ENCODE results near the gene GPR4.
A peak's percentile ranks its signal among the peaks of the same experiment; 100 is the strongest.

GPR4 gene

DNA sequence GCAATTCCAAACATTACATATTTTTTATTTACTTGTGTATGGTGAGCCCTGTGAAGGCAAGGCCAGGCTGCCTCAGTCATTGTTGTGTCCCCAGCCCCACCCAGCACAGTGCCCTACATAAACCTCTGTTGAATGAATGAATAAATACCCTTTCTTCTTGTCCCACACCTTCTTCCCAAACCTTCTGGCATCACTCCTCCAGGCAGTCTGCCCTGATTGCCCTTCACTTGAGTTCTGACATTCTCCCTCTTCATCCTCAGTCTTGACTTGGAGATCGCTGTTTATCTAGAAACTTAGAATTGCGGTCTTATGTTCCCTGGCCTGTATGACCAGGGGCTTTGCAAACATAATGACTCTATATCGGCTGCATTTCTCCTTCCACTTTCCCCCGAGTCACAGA is 12.2 kb downstream of the GPR4 start:
- no peak for DNase-seq (ENCODE audit: low read depth)

DNA sequence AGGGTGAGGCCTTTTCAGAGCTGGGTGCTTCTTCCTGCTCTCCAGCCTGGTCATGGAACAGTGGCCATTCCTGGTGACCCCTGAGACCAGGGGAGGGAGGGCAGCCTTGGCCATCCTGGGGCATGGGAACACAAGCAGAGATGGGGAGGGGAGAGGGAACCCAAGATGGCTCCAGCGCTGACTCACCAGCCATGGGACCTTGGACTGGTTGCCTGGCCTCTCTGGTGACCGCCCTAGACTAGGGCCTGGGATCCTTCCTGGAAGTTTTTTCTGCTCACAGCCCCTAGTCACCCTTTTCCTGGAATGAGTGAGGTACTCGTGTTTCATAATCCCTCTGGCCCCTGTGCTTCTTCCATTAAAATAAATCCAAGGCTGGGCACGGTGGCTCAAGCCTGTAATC is 14.1 kb downstream of the GPR4 start:
- no peak for DNase-seq (ENCODE audit: low read depth)

DNA sequence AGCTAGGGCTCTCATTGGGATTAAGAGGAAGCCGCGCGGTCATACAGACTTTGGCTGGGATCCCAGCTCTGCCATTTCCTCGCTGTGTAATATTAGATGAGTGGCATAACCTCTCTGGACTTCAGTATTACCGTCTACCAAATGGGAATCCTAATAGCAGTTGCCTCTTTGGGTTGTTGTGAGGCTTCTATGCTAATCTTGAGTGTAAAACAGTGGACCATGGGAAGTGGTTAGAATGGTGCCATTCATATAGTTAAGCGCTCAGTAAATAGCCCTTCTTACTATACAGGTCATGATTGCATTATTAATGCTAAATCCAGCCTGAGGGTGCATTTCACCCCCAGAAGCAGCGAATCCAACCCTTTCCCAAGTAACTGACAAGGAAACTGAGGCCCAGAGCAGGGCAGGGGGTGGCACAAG is 16.8 kb downstream of the GPR4 start:
- DNase-seq (ENCODE audit: low read depth) = no peak

- DNase-seq (ENCODE audit: low read depth) = peak; percentile 99
Measured at GRCh38 chr19:45584332-45585157, 17.5 kb downstream of the GPR4 start, which contains the start of gene OPA3. OPA3 (minus strand) TSS chr19:45584802; CDS start chr19:45584764, 38 bp downstream.

DNA sequence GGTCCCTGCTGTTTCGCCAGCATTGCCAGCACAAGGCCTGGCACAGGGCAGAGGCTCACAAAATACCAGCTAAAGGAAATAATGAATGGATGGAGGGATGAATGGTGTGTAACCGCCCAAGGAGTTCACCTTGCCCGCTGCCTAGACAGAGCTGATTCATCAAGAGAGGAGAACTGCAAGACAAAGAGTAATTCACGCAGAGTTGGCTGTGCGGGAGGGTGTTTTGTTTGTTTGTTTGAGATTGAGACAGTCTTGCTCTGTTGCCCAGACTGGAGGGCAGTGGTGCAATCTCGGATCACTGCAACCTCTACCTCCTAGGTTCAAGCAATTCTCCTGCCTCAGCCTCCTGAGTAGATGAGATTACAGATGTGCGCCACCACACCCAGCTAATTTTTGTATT is 20.4 kb downstream of the GPR4 start:
- DNase-seq (ENCODE audit: low read depth) = no peak

DNA sequence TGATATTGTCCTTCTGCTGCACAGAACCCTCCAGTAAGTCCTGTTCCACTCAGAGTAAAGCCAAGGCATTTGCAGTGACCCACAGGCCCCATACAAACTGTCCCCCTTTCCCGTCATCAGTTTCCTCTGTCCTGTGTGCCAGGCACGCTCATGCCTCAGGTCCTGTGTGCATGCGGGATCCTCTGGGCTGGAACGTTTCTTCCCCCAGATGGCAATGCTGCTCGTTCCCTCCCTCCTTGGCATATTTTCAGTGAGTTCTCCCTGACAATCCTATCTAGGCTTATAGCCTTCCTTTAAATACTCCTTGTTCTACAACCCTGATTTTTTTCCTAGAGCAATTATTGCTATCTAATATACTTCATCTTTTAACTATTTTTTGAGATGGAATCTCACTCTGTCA is 23.2 kb downstream of the GPR4 start:
- no peak for DNase-seq (ENCODE audit: low read depth)

- DNase-seq (ENCODE audit: low read depth) = peak; percentile 88
Measured at GRCh38 chr19:45577111-45577905, 24.7 kb downstream of the GPR4 start.

- DNase-seq (ENCODE audit: low read depth) = no peak
Measured at GRCh38 chr19:45576682-45577081, 25.3 kb downstream of the GPR4 start.

GRCh38 chr19:45575216-45575615 is 26.8 kb downstream of the GPR4 start:
- DNase-seq (ENCODE audit: low read depth) = no peak

DNA sequence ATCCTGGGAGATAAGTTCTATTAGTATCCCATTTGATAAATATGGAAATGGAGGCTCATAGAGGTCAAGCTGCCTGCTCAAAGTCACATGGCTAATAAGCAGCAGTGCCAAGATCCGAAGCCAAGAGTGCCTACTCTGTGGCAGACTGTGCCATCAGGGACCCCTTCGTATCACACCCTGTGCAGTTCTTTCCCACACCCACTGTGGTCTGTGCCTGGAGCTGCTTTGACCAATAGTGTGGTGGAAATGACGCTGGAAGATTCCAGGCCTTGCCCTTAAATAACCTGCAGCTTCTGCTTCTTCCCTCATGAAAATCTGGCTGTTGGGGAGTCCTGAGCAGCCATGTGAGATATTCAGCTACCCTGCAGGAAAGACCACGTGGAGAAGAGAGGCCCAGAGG is 27.5 kb downstream of the GPR4 start:
- DNase-seq (ENCODE audit: low read depth) = no peak

DNA sequence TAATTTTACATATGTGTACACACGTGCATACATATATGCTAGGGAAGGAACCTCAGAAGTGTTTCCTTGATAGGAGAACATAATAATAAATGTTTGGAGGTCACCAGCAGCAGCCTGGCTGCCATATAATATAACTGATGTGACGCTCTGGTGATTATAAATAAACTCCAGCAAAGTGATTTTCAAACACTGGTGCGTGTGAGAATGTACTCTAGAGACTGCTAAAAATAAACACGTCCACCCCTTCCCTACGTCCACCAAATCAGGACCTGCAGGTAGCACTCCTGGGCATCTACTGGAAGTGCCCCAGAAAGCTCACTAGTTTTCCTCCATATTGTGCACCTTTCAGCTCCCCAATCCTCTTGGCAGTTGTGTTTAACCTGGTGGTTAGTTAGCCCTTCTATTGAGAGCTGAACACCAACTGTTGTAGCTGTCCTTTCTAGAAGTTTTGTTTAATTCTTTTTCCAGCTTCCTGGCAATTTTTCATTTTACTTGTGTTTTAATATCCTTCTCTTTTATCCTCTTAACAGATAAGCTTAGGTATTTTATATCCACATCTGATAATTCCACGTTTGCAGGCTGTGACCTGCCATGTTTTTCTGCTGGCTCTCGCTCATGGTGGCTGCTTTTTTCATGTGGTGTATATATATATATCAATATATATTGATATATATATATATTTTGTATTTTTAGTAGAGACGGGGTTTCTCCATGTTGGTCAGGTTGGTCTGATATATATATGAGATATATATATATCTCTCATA is 30.4 kb downstream of the GPR4 start:
- DNase-seq (ENCODE audit: low read depth) = no peak

DNA sequence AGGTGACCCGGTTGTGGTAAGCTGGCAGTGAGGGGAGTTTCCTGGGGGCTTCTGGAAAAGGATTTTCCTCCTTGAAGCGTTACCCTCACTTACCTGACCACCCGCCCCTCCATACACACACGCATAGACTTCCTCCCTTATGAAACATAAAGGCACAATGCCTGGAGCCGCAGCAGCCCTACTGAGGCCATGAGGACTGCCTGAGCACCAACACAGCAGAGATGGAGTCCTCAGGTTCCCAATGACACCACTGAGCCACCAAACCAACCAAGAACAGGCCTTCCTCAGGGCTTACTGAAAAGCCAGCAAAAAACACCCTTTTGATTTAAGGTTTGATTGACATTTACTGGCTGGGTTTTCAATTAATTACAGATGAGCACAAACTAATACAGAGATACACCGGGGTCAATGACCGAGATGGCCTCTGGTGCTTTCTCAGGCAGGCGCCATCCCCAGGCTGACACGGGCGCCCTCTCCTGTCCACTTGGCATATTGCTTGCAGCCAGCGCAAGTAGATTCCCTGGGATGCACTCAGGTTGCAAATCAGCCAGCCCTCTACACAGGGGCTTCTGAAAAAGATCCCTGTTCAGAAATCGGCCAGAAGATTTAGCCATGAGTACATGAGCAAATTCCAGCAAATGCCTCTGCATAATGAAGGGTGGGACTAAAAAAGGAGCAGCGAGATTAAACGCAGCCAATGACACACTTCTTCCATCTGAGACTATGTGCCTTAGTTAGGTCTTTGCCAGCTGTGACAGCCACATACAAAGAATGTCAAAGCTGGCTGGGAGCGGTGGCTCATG is 32.2 kb downstream of the GPR4 start:
- DNase-seq (ENCODE audit: low read depth) = no peak

- DNase-seq (ENCODE audit: low read depth) = no peak
Measured at GRCh38 chr19:45568732-45569131, 33.3 kb downstream of the GPR4 start.

DNA sequence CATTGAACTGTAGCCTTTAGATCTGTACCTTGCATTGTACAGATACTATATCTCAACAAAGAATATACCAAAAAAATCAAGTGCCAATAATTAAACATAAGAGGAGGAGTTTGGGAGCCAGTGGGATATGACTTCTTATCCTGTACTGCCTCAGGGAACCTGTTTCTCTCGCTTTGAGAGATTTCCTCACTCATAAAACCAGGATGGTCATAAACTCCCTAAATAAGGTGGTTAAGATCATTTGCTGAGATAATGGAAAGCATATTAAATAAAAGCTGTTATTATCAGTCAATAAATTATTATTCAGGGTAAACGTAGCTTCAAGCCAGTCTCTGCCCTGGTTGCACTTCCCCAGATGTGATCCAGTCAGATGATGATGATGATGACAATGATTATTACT is 34.4 kb downstream of the GPR4 start:
- no peak for DNase-seq (ENCODE audit: low read depth)

DNA sequence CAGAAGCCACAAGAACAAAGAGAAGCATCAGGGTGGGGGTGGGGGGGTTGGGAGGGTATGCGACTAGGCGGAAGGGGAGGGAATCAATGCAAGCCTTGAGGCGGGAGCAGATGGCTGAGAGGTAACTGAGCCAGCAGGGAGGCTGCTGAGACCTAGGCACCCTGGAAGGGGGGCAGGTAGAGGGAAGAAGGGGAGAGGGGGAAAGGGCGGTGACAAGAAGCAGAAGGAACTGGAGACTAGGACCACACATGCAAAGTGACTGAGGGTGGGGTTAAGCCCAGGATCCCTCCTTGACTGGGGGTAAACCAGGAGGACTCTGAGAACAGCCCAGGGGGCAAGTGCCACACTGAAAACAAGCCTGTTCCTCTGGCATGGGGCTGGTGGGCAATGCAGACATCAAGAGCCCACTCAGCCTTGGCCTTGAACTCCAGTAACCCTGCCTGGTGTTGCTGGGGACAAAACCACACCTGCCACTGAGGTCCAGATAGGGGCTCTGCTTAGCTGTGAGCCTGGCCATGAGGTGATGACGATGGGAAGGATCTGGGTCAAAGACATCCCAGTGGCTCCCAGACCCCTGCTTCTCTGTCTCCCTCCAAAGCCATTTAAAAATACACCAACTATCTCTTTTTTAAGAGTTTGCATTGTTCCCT is 37.8 kb downstream of the GPR4 start:
- no peak for DNase-seq (ENCODE audit: low read depth)

DNA sequence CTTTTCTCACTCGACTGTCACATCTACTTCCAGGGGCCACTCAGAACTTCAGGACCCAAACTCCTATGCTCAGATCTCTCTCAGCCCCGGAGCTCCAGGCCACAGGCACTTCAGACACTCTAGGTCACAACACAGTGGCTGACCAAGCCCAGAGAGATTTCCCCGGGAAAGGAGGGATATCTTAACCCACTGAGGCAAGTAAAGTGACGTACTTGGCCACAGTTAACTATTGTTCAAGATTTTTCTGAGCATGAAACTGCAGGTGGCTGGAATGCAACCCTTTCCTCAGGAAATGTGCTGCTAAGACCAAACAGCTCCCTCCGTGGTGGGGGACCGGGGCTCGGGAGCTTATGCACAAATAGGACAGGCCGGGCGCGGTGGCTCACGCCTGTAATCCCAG is 41.3 kb downstream of the GPR4 start:
- no peak for DNase-seq (ENCODE audit: low read depth)

DNA sequence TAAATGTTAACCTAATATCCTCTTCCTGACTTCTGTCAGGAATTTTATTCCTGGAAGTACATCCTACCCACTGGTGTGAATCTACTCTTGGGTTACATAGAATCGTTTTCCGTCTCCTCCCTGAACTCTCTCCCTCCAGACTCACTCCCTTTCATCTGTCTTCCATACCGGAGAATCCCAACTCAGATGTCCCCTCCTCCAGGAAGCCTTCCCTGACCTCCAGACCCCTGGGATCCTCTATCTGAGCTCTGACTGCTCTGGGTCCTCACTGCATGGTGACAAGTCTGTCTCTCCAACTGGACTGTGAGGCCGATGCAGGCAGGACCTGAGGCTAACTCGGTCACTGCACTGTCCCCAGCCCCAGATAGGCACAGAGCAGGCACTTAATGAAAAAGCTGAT is 42.0 kb downstream of the GPR4 start:
- no peak for DNase-seq (ENCODE audit: low read depth)

GRCh38 chr19:45558399-45558878 is 43.6 kb downstream of the GPR4 start:
- no peak for DNase-seq (ENCODE audit: low read depth)

DNA sequence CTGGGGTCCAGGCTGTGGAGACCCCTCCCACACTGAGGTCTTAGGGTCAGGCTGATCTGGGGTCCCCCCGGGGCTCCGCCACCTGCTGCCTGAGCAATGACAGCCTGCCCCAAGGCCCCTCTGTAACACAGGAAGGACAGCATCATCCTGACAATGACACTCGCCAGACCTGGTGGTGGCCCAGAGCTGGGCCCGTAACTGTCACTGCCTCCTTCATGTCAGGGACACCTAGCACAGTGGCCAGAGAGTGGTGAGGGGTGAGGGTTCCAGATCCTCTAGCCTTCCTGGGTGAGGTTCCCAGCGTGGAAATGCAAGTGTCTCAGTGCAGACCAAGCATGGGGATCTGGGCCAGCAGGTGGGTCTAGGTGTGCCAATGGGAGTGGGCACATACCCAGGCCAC is 45.2 kb downstream of the GPR4 start:
- no peak for DNase-seq (ENCODE audit: low read depth)

GRCh38 chr19:45554481-45554880 is 47.5 kb downstream of the GPR4 start:
- no peak for DNase-seq (ENCODE audit: low read depth)

GRCh38 chr19:45553464-45553863 is 48.5 kb downstream of the GPR4 start:
- DNase-seq (ENCODE audit: low read depth) = no peak
